Breast epithelium (tissue), 3 donors: ENCODE measurements around the gene TUBB4B.

Source experiments
- POLR2AphosphoS5 ChIP-seq, 3 donors: sonication (generic); formaldehyde crosslinking; IDR thresholded peaks; one replicate each; pipeline ENCODE4 v1.6.1; 2017; ENCODE audit warnings: antibody characterized with exemption in 3 of 3
- TF ChIP-seq, protein P1 (sequence below), 3 donors: fragments of 450-650 bp; IDR thresholded peaks; one replicate each; pipeline ENCODE4 v1.5.1; 2016 to 2017; ENCODE audit warnings: antibody characterized with exemption in 3 of 3, mild to moderate bottlenecking in 3 of 3, moderate library complexity in 3 of 3

GRCh38 chr9:137226338-137227053 lies 14.6 kb upstream of the TUBB4B start:
- no peak for TF ChIP-seq POLR2AphosphoS5 (IDR thresholded peaks at IDR 0.05)
- TF ChIP-seq, protein P1, sequence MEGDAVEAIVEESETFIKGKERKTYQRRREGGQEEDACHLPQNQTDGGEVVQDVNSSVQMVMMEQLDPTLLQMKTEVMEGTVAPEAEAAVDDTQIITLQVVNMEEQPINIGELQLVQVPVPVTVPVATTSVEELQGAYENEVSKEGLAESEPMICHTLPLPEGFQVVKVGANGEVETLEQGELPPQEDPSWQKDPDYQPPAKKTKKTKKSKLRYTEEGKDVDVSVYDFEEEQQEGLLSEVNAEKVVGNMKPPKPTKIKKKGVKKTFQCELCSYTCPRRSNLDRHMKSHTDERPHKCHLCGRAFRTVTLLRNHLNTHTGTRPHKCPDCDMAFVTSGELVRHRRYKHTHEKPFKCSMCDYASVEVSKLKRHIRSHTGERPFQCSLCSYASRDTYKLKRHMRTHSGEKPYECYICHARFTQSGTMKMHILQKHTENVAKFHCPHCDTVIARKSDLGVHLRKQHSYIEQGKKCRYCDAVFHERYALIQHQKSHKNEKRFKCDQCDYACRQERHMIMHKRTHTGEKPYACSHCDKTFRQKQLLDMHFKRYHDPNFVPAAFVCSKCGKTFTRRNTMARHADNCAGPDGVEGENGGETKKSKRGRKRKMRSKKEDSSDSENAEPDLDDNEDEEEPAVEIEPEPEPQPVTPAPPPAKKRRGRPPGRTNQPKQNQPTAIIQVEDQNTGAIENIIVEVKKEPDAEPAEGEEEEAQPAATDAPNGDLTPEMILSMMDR (IDR thresholded peaks at IDR 0.05), result no peak
